ENCODE data around the gene CHRNG. TPM values are rescaled to one million over a fixed set of nuclear protein-coding genes. Genes with fewer than 3 reads are reported as not detected.

CHRNG gene
- total RNA-seq, 4 donors from 2014 or later = not detected

GRCh38 chr2:232587512-232587911, 48.0 kb downstream of the CHRNG start:
- Histone ChIP-seq H3K4me3 (no peak overlapping the region), H3K36me3 (peaks cover 0 to 4% (median under 1%) of the 10 kb centered on the region in 4 donors), H3K27me3 (no peaks in the 10 kb centered on the region), H3K27ac (peak overlapping the region in 2 of 4 donors; percentile 30 to 58), H3K4me1 (peaks cover 5 to 21% (median 15%) of the 10 kb centered on the region in 4 donors), H3K9me3 (no peaks in the 10 kb centered on the region)
- TF ChIP-seq POLR2AphosphoS5 (IDR thresholded peaks at IDR 0.05) = no peak
- TF ChIP-seq POLR2A (IDR thresholded peaks at IDR 0.05) = no peak
- TF ChIP-seq EP300 (IDR thresholded peaks at IDR 0.05; ENCODE audit: low read depth) = no peak
- TF ChIP-seq CTCF (IDR thresholded peaks at IDR 0.05) = no peak
- intact Hi-C loops (cut with DNase I; ENCODE audit: low total_unique reads) (no loop called here), in situ Hi-C loops (cut with MboI; ENCODE audit: low pct_ligation_motif_present in 1 of 4, low pct_unique_long_range_greater_than_20kb in 1 of 4, low sequenced_read_pairs in 3 of 4) (no loop called here)
- DNase-seq = no peak
- 86% methylated on average over 7 of the region's 7 CpGs; no CpG with 5 or more reads in 1 of the 2 donors for WGBS, 2 donors (ENCODE audit: low coverage in 1 of 2)

- DNase-seq = no peak
- peaks cover 10 to 26% (median 19%) of the 10 kb centered on the region in 4 donors for H3K4me1 ChIP-seq
- H3K36me3 ChIP-seq = peaks cover 0 to 4% (median 0%) of the 10 kb centered on the region in 4 donors
- 70 to 94% methylated on average over 2 to 8 of the region's 8 CpGs for WGBS, 2 donors (ENCODE audit: low coverage in 1 of 2)
- no peaks in the 10 kb centered on the region for H3K9me3 ChIP-seq
- H3K4me3 ChIP-seq = no peak overlapping the region
- H3K27ac ChIP-seq = peak overlapping the region in 1 of 4 donors; percentile 58
- no peaks in the 10 kb centered on the region for H3K27me3 ChIP-seq
- TF ChIP-seq EP300 (IDR thresholded peaks at IDR 0.05; ENCODE audit: low read depth) (no peak), POLR2A (IDR thresholded peaks at IDR 0.05) (no peak), POLR2AphosphoS5 (IDR thresholded peaks at IDR 0.05) (no peak), CTCF (IDR thresholded peaks at IDR 0.05) (no peak)
- intact Hi-C loops (cut with DNase I; ENCODE audit: low total_unique reads) = no loop called here
- in situ Hi-C loops (cut with MboI; ENCODE audit: low pct_ligation_motif_present in 1 of 4, low pct_unique_long_range_greater_than_20kb in 1 of 4, low sequenced_read_pairs in 3 of 4) = no loop called here
Observed at GRCh38 chr2:232588031-232588430, 48.5 kb downstream of the CHRNG start.

- TF ChIP-seq POLR2A (IDR thresholded peaks at IDR 0.05) (no peak), POLR2AphosphoS5 (IDR thresholded peaks at IDR 0.05) (no peak), EP300 (IDR thresholded peaks at IDR 0.05; ENCODE audit: low read depth) (no peak), CTCF (IDR thresholded peaks at IDR 0.05) (no peak)
- in situ Hi-C loops (cut with MboI; ENCODE audit: low pct_ligation_motif_present in 1 of 4, low pct_unique_long_range_greater_than_20kb in 1 of 4, low sequenced_read_pairs in 3 of 4) (no loop called here), intact Hi-C loops (cut with DNase I; ENCODE audit: low total_unique reads) (no loop called here)
- Histone ChIP-seq H3K4me1 (peaks cover 12 to 35% (median 27%) of the 10 kb centered on the region in 4 donors), H3K36me3 (no peaks in the 10 kb centered on the region), H3K27ac (peak overlapping the region; percentile 31 to 58 (median 52)), H3K9me3 (no peaks in the 10 kb centered on the region), H3K4me3 (no peak overlapping the region), H3K27me3 (no peaks in the 10 kb centered on the region)
- WGBS, 2 donors (ENCODE audit: low coverage in 1 of 2) = 32 to 56% methylated on average over 8 to 18 of the region's 18 CpGs
- peak; percentile 71 for DNase-seq
Observed at GRCh38 chr2:232588680-232589585, 49.4 kb downstream of the CHRNG start.

GRCh38 chr2:232592772-232593395, 53.4 kb downstream of the CHRNG start:
- peak; percentile 68 for DNase-seq
- H3K27ac ChIP-seq = peak overlapping the region; percentile 68 to 82 (median 70)
- WGBS, 2 donors (ENCODE audit: low coverage in 1 of 2) = 53 to 100% methylated on average over 2 to 3 of the region's 3 CpGs
- H3K36me3 ChIP-seq = no peaks in the 10 kb centered on the region
- no peak overlapping the region for H3K4me3 ChIP-seq
- no peaks in the 10 kb centered on the region for H3K27me3 ChIP-seq
- TF ChIP-seq POLR2AphosphoS5 (IDR thresholded peaks at IDR 0.05) = peak in 2 of 3 donors; percentile 38 to 56
- TF ChIP-seq POLR2A (IDR thresholded peaks at IDR 0.05) = no peak
- peak in 3 of 5 experiments; percentile 16 to 31 (median 31) for TF ChIP-seq CTCF (IDR thresholded peaks at IDR 0.05)
- peak; percentile 52 for TF ChIP-seq EP300 (IDR thresholded peaks at IDR 0.05; ENCODE audit: low read depth)
- intact Hi-C loops (cut with DNase I; ENCODE audit: low total_unique reads) (no loop called here), in situ Hi-C loops (cut with MboI; ENCODE audit: low pct_ligation_motif_present in 1 of 4, low pct_unique_long_range_greater_than_20kb in 1 of 4, low sequenced_read_pairs in 3 of 4) (no loop called here)
- peaks cover 12 to 40% (median 29%) of the 10 kb centered on the region in 4 donors for H3K4me1 ChIP-seq
- no peaks in the 10 kb centered on the region for H3K9me3 ChIP-seq
